Sigmoid colon (tissue), 4 donors: Measurements from ENCODE around the gene RAI14.

Experiments used
- EP300 ChIP-seq, 4 donors: sonication (generic); formaldehyde crosslinking; IDR thresholded peaks; one replicate each; pipeline ENCODE4 v1.6.1; 2017; ENCODE audit warnings: antibody characterized with exemption in 4 of 4
- POLR2A ChIP-seq, 2 donors: fragments of 450-650 bp; IDR thresholded peaks; one replicate each; pipeline ENCODE4 v1.6.1; 2016; ENCODE audit warnings: antibody characterized with exemption in 2 of 2, mild to moderate bottlenecking in 2 of 2, moderate library complexity in 2 of 2
- POLR2AphosphoS5 ChIP-seq, 4 donors: sonication (generic); formaldehyde crosslinking; IDR thresholded peaks; one replicate each; pipeline ENCODE4 v1.6.1; 2017; ENCODE audit warnings: antibody characterized with exemption in 4 of 4
- TF ChIP-seq, protein P1 (sequence below), 4 experiments: fragments of 450-650 bp in 3 of 4; fragments of 200-600 bp in 1 of 4; IDR thresholded peaks; one replicate each; pipeline ENCODE4 v1.5.1; 2016 to 2019; ENCODE audit warnings: antibody characterized with exemption in 4 of 4, mild to moderate bottlenecking in 3 of 4, moderate library complexity in 2 of 4

DNA sequence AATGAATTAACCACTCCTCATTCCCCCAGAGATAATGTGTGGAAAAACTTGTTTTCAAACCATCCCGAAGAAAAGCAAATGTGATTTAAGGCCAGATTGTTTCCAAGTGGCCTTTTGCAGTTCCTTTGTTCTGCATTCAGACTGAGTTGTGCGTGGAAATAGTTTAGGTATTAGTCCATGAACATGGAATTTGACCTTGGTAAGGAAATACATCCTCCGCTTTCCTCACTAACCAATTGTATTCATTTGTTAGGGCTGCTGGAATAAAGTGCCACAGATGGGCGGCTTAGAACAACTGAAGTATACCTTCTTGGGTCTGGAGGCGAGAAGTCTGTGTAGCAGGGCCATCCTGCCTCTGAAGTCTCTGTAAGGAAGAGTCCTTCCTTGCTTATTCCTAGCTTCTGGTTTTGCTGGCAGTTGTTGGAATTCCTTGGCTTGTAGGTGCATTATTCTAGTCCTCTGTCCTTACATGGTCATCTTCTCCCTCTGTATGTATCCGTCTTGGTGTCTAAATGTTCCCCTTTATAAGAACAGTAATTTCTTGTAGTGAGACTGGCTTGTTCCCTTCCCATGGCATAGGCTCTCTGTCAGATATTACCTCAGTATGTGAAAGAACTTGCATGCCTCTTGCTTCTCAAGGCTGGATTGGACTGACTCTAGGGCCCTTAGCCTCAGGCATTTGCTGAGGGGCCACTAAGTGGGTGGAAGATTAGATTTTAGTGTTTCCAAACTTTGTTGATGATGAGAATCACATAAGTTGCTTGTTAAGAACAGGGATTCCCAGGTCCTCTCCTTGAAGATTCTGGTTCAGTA is 53.9 kb downstream of the RAI14 start:
- TF ChIP-seq, protein P1, sequence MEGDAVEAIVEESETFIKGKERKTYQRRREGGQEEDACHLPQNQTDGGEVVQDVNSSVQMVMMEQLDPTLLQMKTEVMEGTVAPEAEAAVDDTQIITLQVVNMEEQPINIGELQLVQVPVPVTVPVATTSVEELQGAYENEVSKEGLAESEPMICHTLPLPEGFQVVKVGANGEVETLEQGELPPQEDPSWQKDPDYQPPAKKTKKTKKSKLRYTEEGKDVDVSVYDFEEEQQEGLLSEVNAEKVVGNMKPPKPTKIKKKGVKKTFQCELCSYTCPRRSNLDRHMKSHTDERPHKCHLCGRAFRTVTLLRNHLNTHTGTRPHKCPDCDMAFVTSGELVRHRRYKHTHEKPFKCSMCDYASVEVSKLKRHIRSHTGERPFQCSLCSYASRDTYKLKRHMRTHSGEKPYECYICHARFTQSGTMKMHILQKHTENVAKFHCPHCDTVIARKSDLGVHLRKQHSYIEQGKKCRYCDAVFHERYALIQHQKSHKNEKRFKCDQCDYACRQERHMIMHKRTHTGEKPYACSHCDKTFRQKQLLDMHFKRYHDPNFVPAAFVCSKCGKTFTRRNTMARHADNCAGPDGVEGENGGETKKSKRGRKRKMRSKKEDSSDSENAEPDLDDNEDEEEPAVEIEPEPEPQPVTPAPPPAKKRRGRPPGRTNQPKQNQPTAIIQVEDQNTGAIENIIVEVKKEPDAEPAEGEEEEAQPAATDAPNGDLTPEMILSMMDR (IDR thresholded peaks at IDR 0.05), result no peak
- TF ChIP-seq POLR2A (IDR thresholded peaks at IDR 0.05), result no peak
- no peak for TF ChIP-seq POLR2AphosphoS5 (IDR thresholded peaks at IDR 0.05)
- TF ChIP-seq EP300 (IDR thresholded peaks at IDR 0.05), result peak in 1 of 4 donors; percentile 34
